HepG2 (cell line): ENCODE measurements around the gene ZBED1. TPM values are rescaled to one million over a fixed set of nuclear protein-coding genes. Genes with fewer than 3 reads are reported as not detected.

Experiments used
- ATAC-seq: fragments of 200-7000 bp; cut with Tn5 transposase; 3 replicates; pipeline ENCODE4 v1.9.1; 2020; ENCODE audit warnings: mild to moderate bottlenecking, moderate library complexity
- BruUV-seq: library from RNA; stranded (reverse); fragments of 400-500 nt; replicated peaks from 2 replicates; lab custom pipeline; 2021; lab: Mats Ljungman, UMichigan
- CTCF ChIA-PET: fragments of 300-600 bp; formaldehyde crosslinking; extraction: SDS; loops from one replicate; lab custom pipeline; 2021; ENCODE audit warnings: low total read pairs, inconsistent platforms, low intra/inter-chr PET ratio; lab: Yijun Ruan, JAX
- POLR2A ChIA-PET: fragments of 350-600 bp; sonication (Branson Sonifier 250); formaldehyde crosslinking; loops from one replicate; lab custom pipeline; 2020; ENCODE audit warnings: antibody characterized with exemption, inconsistent platforms; lab: Yijun Ruan, JAX
- DNase-seq: peaks from one replicate; pipeline ENCODE4 v3.0.0-alpha.2; 2015; ENCODE audit warnings: low spot score
- FAIRE-seq: peaks from 3 replicates; lab custom pipeline; 2011; peaks lifted over from hg19 to GRCh38; lab: Jason Lieb, UNC
- H2AFZ ChIP-seq: one replicate; pipeline ENCODE4 v1.6.1; 2011; ENCODE audit warnings: low read length, inconsistent platforms
- H3K27ac ChIP-seq: fragments of 300-600 bp; 3 replicates; pipeline ENCODE4 v1.8.0; 2011; ENCODE audit warnings: mixed run types, mild to moderate bottlenecking, mixed read lengths, low read length, inconsistent platforms; ENCODE audit not compliant: insufficient read depth; ENCODE audit errors: extremely low read length
- H3K27me3 ChIP-seq, 2 experiments: fragments of 200-600 bp in 1 of 2; 2 replicates in 1 of 2; 3 replicates in 1 of 2; pipeline versions ENCODE4 v1.6.0 to v1.8.0; 2011; ENCODE audit warnings: low read length in 2 of 2, mild to moderate bottlenecking in 2 of 2, moderate library complexity in 2 of 2, inconsistent platforms in 1 of 2; ENCODE audit not compliant: insufficient read depth in 2 of 2, control insufficient read depth in 1 of 2
- H3K36me3 ChIP-seq, 2 experiments: fragments of 200-600 bp in 1 of 2; replicated peaks in 1 of 2; 2 replicates in 1 of 2; 3 replicates in 1 of 2; pipeline versions ENCODE4 v1.5.1 to v1.8.0; 2011; ENCODE audit warnings: low read length in 2 of 2, inconsistent platforms in 1 of 2; ENCODE audit not compliant: insufficient read depth in 2 of 2, control insufficient read depth in 1 of 2
- H3K4me1 ChIP-seq: 2 replicates; pipeline ENCODE4 v1.5.1; 2012; ENCODE audit warnings: low read length, inconsistent platforms; ENCODE audit not compliant: insufficient read depth
- H3K4me2 ChIP-seq: 2 replicates; pipeline ENCODE4 v1.6.0; 2011; ENCODE audit warnings: low read depth, low read length, inconsistent platforms
- H3K4me3 ChIP-seq, 3 experiments: fragments of 200-600 bp in 1 of 3; sonication (generic), shearing (Covaris generic) in 1 of 3; replicated peaks in 1 of 3; 2 replicates each; pipeline ENCODE4 v1.5.1; 2011 to 2016; ENCODE audit warnings: low read length in 3 of 3, inconsistent platforms in 2 of 3, low read depth in 2 of 3, mild to moderate bottlenecking in 2 of 3, control low read depth in 1 of 3, mixed read lengths in 1 of 3; ENCODE audit not compliant: insufficient read depth in 1 of 3
- H3K79me2 ChIP-seq: one replicate; pipeline ENCODE4 v1.6.1; 2011; ENCODE audit warnings: low read length, inconsistent platforms; ENCODE audit not compliant: insufficient read depth
- H3K9ac ChIP-seq: 2 replicates; pipeline ENCODE4 v1.6.0; 2011; ENCODE audit warnings: mild to moderate bottlenecking, low read depth, low read length, inconsistent platforms; ENCODE audit not compliant: insufficient read depth
- H3K9me3 ChIP-seq: 2 replicates; pipeline ENCODE4 v1.5.1; 2012; ENCODE audit warnings: mild to moderate bottlenecking, low read length
- H4K20me1 ChIP-seq: 2 replicates; pipeline ENCODE4 v1.6.0; 2011; ENCODE audit warnings: inconsistent platforms, mild to moderate bottlenecking, low read length, moderate library complexity; ENCODE audit not compliant: insufficient read depth
- HNF1B ChIP-seq: sonication (generic); formaldehyde crosslinking; IDR thresholded peaks from 2 replicates; pipeline ENCODE4 v1.5.1; 2020; ENCODE audit warnings: mild to moderate bottlenecking, moderate library complexity, missing genetic modification reagents
- WGBS: methylation state at CpG from one replicate; pipeline ENCODE4 v1.1.6; 2017; ENCODE audit warnings: low lambda C conversion rate; 5-methylcytosine and 5-hydroxymethylcytosine counted together
- in situ Hi-C: cut with HindIII; loops from 2 replicates; pipeline ENCODE4 v1.10.0; 2017; ENCODE audit warnings: low pct_unique_long_range_greater_than_20kb; ENCODE audit not compliant: extremely low pct_ligation_motif_present
- intact Hi-C: fragments of 100-400 bp; cut with micrococcal nuclease; formaldehyde crosslinking; loops from one replicate; pipeline ENCODE4 v1.10.0; 2022; ENCODE audit not compliant: unreplicated experiment
- polyA plus RNA-seq, 8 experiments: library from polyadenylated mRNA; depleted of rRNA in 3 of 8; stranded (reverse) in 7 of 8; unstranded in 1 of 8; fragments of >200 nt; fragmentation: Illumina TruSeq in 4 of 8; extraction: Trizol in 4 of 8; gene quantifications; 2 replicates each; pipeline versions ENCODE4 v1.2.1 to v1.2.3, GENCODE V29; 2011 to 2016; ENCODE audit warnings: low read depth in 4 of 8, missing spikeins in 1 of 8, mixed read lengths in 1 of 8; ENCODE audit not compliant: insufficient read depth in 1 of 8
- total RNA-seq, 5 experiments: library from RNA; depleted of rRNA; stranded (reverse); fragments of >200 nt; fragmentation: Illumina TruSeq; extraction: Trizol; gene quantifications; 2 replicates each; pipeline ENCODE4 v1.2.3, GENCODE V29; 2016; ENCODE audit warnings: low read depth in 1 of 5
- TF ChIP-seq, protein P1 (sequence below): sonication (generic); formaldehyde crosslinking; IDR thresholded peaks from 2 replicates; pipeline ENCODE4 v1.5.0; 2020; ENCODE audit warnings: mild to moderate bottlenecking, missing genetic modification reagents

ZBED1 gene
- total and polyA plus RNA-seq, 2 of the 13 experiments (the other 11 are each of a cell fraction or from before 2014, with no cell fraction given): 20.0 to 29.8 TPM

DNA sequence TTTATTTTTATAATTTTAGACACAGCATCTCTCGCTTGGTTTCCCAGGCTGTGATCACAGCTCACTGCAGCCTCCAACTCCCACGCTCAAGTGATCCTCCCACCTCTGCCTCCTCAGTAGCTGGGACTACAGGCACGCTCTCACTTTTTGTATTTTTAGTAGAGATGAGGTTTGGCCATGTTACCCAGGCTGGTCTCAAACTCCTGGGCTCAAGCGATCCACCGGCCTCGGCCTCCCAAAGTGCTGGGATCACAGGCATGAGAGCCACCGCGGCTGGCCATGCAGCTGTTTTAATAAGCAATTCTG, 39.1 kb downstream of the ZBED1 start:
- Histone ChIP-seq H4K20me1 (peaks cover 6% of the 10 kb centered on the region), H3K9ac (no peak overlapping the region), H3K4me2 (no peak overlapping the region), H3K9me3 (no peaks in the 10 kb centered on the region), H3K4me1 (peaks cover 5% of the 10 kb centered on the region), H3K27ac (no peak overlapping the region), H3K79me2 (peaks cover 18% of the 10 kb centered on the region), H3K36me3 (no peaks in the 10 kb centered on the region), H3K27me3 (no peaks in the 10 kb centered on the region), H2AFZ (no peak overlapping the region), H3K4me3 (no peak overlapping the region)
- ATAC-seq (no peak), FAIRE-seq (no peak), DNase-seq (no peak)
- WGBS: 95% methylated on average over 8 of the region's 8 CpGs
- no TSS peak for BruUV-seq
- in situ Hi-C loops (no loop called here), intact Hi-C loops (no loop called here)
- POLR2A ChIA-PET: no interaction called here
- CTCF ChIA-PET: no interaction called here
- TF ChIP-seq, protein P1, sequence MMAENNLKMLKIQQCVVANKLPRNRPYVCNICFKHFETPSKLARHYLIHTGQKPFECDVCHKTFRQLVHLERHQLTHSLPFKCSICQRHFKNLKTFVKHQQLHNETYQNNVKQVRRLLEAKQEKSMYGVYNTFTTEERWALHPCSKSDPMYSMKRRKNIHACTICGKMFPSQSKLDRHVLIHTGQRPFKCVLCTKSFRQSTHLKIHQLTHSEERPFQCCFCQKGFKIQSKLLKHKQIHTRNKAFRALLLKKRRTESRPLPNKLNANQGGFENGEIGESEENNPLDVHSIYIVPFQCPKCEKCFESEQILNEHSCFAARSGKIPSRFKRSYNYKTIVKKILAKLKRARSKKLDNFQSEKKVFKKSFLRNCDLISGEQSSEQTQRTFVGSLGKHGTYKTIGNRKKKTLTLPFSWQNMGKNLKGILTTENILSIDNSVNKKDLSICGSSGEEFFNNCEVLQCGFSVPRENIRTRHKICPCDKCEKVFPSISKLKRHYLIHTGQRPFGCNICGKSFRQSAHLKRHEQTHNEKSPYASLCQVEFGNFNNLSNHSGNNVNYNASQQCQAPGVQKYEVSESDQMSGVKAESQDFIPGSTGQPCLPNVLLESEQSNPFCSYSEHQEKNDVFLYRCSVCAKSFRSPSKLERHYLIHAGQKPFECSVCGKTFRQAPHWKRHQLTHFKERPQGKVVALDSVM (CRISPR knock-in tag): peak; percentile 3; the same call in 1 of the 2 replicates
- TF ChIP-seq HNF1B: no peak
